ENCODE results near the gene SYT2. TPM values are rescaled to one million over a fixed set of nuclear protein-coding genes. Genes with fewer than 3 reads are reported as not detected.
A peak's percentile ranks its signal among the peaks of the same experiment; 100 is the strongest.

Gene SYT2
- total RNA-seq = not detected in 2 replicates

DNA sequence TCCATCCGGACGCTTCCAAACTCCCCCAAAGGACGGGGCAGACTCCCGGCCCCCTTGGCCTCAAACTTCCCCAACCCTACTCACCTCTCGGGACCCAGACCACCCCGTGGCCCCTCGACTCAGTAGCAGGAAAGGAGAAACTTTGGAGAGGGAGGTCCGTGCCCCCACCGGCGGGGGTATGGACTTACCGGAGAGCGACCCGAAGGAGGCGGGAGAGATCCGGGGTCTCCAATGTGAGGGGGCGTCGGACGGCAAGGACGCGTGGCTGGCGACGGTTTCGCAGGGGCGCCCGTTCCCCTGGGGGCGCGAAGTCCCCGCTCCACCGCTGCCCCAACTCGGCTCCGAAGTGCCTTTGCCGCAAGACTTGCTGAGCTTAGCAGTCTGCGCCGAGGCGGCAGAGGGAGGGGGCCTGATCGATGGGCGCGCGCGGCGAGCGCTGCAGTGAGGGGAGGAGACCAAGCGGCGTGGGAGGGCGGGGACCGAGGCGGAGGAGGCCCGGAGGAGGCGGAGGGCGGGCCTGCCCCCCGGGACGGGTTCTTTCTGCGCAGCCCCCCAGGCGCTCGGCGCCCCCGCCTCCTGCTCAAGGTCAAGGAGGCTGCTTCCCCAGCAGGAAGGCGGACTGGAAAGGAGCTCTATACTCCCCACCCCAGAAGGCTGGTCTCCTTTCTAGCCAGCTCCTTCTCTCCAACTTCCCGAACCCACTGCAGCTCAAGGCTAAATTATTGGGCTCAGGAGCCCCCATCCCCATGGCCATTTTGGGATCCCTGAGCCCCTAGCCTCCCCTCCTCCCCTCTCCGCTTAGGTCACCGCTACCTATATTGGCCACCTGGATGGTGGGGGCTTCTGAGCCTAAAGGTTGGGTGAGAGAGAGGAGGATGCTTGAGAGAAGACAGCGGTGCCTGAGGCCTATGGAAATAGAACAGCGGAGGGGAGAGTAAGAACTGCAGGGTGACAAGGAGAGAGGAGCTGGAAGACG is at the start of gene SYT2:
TSS of gene SYT2 (minus strand) at position 385 of the 976 bp plus-strand sequence. CDS start 104,682 bp downstream, outside the sequence.
- TF ChIP-seq, protein P1, sequence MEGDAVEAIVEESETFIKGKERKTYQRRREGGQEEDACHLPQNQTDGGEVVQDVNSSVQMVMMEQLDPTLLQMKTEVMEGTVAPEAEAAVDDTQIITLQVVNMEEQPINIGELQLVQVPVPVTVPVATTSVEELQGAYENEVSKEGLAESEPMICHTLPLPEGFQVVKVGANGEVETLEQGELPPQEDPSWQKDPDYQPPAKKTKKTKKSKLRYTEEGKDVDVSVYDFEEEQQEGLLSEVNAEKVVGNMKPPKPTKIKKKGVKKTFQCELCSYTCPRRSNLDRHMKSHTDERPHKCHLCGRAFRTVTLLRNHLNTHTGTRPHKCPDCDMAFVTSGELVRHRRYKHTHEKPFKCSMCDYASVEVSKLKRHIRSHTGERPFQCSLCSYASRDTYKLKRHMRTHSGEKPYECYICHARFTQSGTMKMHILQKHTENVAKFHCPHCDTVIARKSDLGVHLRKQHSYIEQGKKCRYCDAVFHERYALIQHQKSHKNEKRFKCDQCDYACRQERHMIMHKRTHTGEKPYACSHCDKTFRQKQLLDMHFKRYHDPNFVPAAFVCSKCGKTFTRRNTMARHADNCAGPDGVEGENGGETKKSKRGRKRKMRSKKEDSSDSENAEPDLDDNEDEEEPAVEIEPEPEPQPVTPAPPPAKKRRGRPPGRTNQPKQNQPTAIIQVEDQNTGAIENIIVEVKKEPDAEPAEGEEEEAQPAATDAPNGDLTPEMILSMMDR (conservative IDR thresholded peaks at IDR 0.05; ENCODE audit: low read depth, low read length) = no peak
- H3K4me3 ChIP-seq (ENCODE audit: low read depth, low read length) = peak within 1 kb of the TSS; percentile 11
- DNase-seq (ENCODE audit: low read depth) = no peak

DNA sequence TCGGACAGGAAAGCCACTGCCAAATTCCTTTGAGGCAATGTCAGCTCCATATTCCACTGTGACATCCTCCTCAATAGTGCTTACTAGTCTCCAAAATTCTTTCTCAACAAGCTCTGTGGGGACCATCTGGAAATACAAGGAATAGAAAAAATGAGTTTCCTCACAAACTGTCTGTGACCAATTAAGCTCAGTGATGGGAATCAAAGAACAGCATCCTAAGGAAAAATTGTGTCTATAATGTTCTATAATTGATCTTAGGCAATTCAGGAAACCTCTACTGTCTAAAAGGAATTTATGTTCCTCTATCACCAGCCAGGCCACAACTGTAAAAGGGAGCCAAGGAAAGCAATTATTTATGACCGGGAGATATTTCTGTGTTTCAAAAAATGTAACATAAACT is 46.1 kb upstream of the SYT2 start:
- DNase-seq (ENCODE audit: low read depth) = no peak
- no peak overlapping the region for H3K4me3 ChIP-seq (ENCODE audit: low read depth, low read length)
- TF ChIP-seq, protein P1 (conservative IDR thresholded peaks at IDR 0.05; ENCODE audit: low read depth, low read length) = no peak

DNA sequence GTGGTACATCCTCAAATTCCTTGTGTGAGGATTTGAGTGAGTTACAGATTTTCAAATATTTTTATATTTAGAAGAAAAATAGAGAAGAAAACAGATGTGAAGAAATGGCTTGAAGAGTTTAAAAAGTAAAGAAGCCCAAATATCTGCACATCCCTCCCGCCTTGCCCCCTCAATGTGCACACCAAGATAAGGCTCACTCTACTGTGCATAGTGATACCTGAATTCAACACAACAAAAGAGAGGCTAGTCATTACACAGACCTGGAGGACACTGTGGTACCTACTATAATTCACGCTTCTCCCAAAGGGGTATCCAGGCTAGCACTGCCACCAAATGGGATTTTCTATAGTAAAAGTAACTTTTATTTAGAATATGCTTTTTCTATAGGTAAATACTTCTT is 44.0 kb upstream of the SYT2 start:
- H3K4me3 ChIP-seq (ENCODE audit: low read depth, low read length) = no peak overlapping the region
- DNase-seq (ENCODE audit: low read depth) = no peak
- TF ChIP-seq, protein P1 (conservative IDR thresholded peaks at IDR 0.05; ENCODE audit: low read depth, low read length) = no peak

DNA sequence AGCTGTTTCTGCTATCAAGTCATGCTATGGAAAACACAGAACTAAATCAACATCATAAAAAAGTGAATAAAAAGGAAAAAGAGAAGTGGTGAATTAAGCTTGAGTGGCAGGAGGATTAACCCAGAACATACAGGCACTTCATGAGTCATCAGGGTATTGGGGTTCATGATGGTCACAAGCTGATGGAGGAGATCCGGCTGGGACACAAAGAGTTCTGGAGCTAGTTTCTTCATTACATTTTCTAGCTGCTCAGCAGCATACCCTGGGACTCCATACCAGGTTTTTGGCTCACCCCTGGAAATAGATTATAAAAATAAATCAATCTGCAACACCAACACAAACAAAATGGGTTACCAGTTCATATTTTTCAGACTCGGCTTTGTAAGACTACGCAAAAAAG is 42.5 kb upstream of the SYT2 start:
- TF ChIP-seq, protein P1 (conservative IDR thresholded peaks at IDR 0.05; ENCODE audit: low read depth, low read length) = no peak
- DNase-seq (ENCODE audit: low read depth) = no peak
- H3K4me3 ChIP-seq (ENCODE audit: low read depth, low read length) = no peak overlapping the region

DNA sequence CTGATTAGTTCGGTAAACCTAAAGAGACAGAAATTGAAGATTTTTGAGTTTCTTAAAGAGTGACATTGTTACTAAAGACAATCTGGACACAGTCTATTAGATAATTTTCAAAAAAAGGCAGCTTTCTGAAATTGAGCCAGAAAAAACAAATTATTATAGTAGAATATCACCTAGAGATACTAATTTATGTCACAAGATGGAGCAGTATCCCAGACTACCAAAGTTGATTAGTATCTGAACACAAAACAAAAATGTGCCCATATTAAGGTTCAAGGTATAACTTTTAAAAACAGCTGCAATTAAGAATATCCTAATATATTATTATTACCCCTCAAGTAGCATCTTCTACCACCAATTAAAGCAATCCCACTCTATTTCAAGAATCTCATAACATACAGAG is 40.5 kb upstream of the SYT2 start:
- no peak overlapping the region for H3K4me3 ChIP-seq (ENCODE audit: low read depth, low read length)
- DNase-seq (ENCODE audit: low read depth) = no peak
- TF ChIP-seq, protein P1 (conservative IDR thresholded peaks at IDR 0.05; ENCODE audit: low read depth, low read length) = no peak

DNA sequence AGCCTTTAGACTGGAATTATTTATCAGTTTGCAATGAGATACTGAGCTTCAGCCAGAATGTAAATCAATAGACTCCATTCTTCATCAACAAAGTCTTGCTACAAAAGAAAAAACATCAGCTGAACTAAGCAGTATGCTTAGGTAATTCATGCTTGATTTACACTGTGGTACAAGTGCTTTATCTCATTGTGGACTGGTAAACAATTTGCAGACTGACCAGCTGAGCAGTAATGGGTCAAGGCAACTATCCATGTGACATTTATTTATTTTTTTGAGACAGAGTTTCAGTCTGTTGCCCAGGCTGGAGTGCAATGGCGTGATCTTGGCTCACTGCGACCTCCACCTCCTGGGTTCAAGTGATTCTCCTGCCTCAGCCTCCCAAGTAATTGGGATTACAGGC is 39.8 kb upstream of the SYT2 start:
- no peak overlapping the region for H3K4me3 ChIP-seq (ENCODE audit: low read depth, low read length)
- no peak for DNase-seq (ENCODE audit: low read depth)
- TF ChIP-seq, protein P1 (conservative IDR thresholded peaks at IDR 0.05; ENCODE audit: low read depth, low read length) = no peak

Data from epithelial cell of proximal tubule (primary cell).